Measurements from ENCODE around the gene GSDMA.
"Not testable (repeated sequence)": the region's sequence is repeated elsewhere in the genome, so short reads cannot be mapped to it uniquely, and the experiment has no call there.

The GSDMA gene

GRCh38 chr17:39935909-39936308, 26.9 kb upstream of the GSDMA start:
- Histone ChIP-seq H3K9ac (ENCODE audit: low read depth, low read length) (no peak overlapping the region), H3K27ac (ENCODE audit: low read length) (no peak overlapping the region), H3K9me3 (ENCODE audit: insufficient read depth, low read depth, low read length) (no peaks in the 10 kb centered on the region), H3K4me1 (ENCODE audit: insufficient read depth, low read length) (peaks cover 4% of the 10 kb centered on the region), H3K36me3 (ENCODE audit: insufficient read depth, low read depth, low read length) (no peaks in the 10 kb centered on the region), H3K27me3 (ENCODE audit: insufficient read depth, low read length) (no peaks in the 10 kb centered on the region), H3K4me3 (ENCODE audit: low read length) (no peak overlapping the region)

- Histone ChIP-seq H3K27ac (ENCODE audit: low read length) (no peak overlapping the region), H3K9ac (ENCODE audit: low read depth, low read length) (no peak overlapping the region)
Observed at GRCh38 chr17:39937447-39937846, 25.4 kb upstream of the GSDMA start.

GRCh38 chr17:39938140-39938869, 24.5 kb upstream of the GSDMA start:
- Histone ChIP-seq H3K4me1 (ENCODE audit: insufficient read depth, low read length) (peaks cover 4% of the 10 kb centered on the region), H3K36me3 (ENCODE audit: insufficient read depth, low read depth, low read length) (no peaks in the 10 kb centered on the region), H3K9ac (ENCODE audit: low read depth, low read length) (no peak overlapping the region), H3K4me3 (ENCODE audit: low read length) (no peak overlapping the region), H3K27me3 (ENCODE audit: insufficient read depth, low read length) (no peaks in the 10 kb centered on the region), H3K27ac (ENCODE audit: low read length) (no peak overlapping the region), H3K9me3 (ENCODE audit: insufficient read depth, low read depth, low read length) (no peaks in the 10 kb centered on the region)

More at GRCh38 chr17:39937447-39937846, 25.4 kb upstream of the GSDMA start:
- no peaks in the 10 kb centered on the region for H3K36me3 ChIP-seq (ENCODE audit: insufficient read depth, low read depth, low read length)
- H3K9me3 ChIP-seq (ENCODE audit: insufficient read depth, low read depth, low read length), result no peaks in the 10 kb centered on the region
- H3K4me1 ChIP-seq (ENCODE audit: insufficient read depth, low read length), result peaks cover 4% of the 10 kb centered on the region
- H3K27me3 ChIP-seq (ENCODE audit: insufficient read depth, low read length), result no peaks in the 10 kb centered on the region
- no peak overlapping the region for H3K4me3 ChIP-seq (ENCODE audit: low read length)

- Histone ChIP-seq H3K27me3 (ENCODE audit: insufficient read depth, low read length) (no peaks in the 10 kb centered on the region), H3K4me1 (ENCODE audit: insufficient read depth, low read length) (peaks cover 2% of the 10 kb centered on the region), H3K36me3 (ENCODE audit: insufficient read depth, low read depth, low read length) (no peaks in the 10 kb centered on the region), H3K4me3 (ENCODE audit: low read length) (no peak overlapping the region), H3K9ac (ENCODE audit: low read depth, low read length) (no peak overlapping the region), H3K9me3 (ENCODE audit: insufficient read depth, low read depth, low read length) (no peaks in the 10 kb centered on the region), H3K27ac (ENCODE audit: low read length) (no peak overlapping the region)
Observed at GRCh38 chr17:39939106-39939505, 23.7 kb upstream of the GSDMA start.

GRCh38 chr17:39939588-39940419, 23.0 kb upstream of the GSDMA start:
- no peak overlapping the region for H3K9ac ChIP-seq (ENCODE audit: low read depth, low read length)
- H3K4me1 ChIP-seq (ENCODE audit: insufficient read depth, low read length), result no peaks in the 10 kb centered on the region; the same call in 1 of the 2 replicates

GRCh38 chr17:39943702-39944392, 19.0 kb upstream of the GSDMA start:
- no peak overlapping the region for H3K27ac ChIP-seq (ENCODE audit: low read length)
- no peak overlapping the region for H3K4me3 ChIP-seq (ENCODE audit: low read length)
- H3K27me3 ChIP-seq (ENCODE audit: insufficient read depth, low read length), result no peaks in the 10 kb centered on the region
- no peaks in the 10 kb centered on the region for H3K9me3 ChIP-seq (ENCODE audit: insufficient read depth, low read depth, low read length)
- no peaks in the 10 kb centered on the region for H3K36me3 ChIP-seq (ENCODE audit: insufficient read depth, low read depth, low read length)
- H3K9ac ChIP-seq (ENCODE audit: low read depth, low read length), result no peak overlapping the region
- no peaks in the 10 kb centered on the region; the same call in 1 of the 2 replicates for H3K4me1 ChIP-seq (ENCODE audit: insufficient read depth, low read length)

More at GRCh38 chr17:39939588-39940419, 23.0 kb upstream of the GSDMA start:
- Histone ChIP-seq H3K4me3 (ENCODE audit: low read length) (no peak overlapping the region), H3K27ac (ENCODE audit: low read length) (no peak overlapping the region), H3K9me3 (ENCODE audit: insufficient read depth, low read depth, low read length) (no peaks in the 10 kb centered on the region), H3K36me3 (ENCODE audit: insufficient read depth, low read depth, low read length) (no peaks in the 10 kb centered on the region), H3K27me3 (ENCODE audit: insufficient read depth, low read length) (no peaks in the 10 kb centered on the region)

- Histone ChIP-seq H3K36me3 (ENCODE audit: insufficient read depth, low read depth, low read length) (no peaks in the 10 kb centered on the region), H3K27ac (ENCODE audit: low read length) (no peak overlapping the region), H3K9ac (ENCODE audit: low read depth, low read length) (no peak overlapping the region), H3K27me3 (ENCODE audit: insufficient read depth, low read length) (no peaks in the 10 kb centered on the region), H3K4me3 (ENCODE audit: low read length) (no peak overlapping the region), H3K9me3 (ENCODE audit: insufficient read depth, low read depth, low read length) (no peaks in the 10 kb centered on the region), H3K4me1 (ENCODE audit: insufficient read depth, low read length) (no peaks in the 10 kb centered on the region)
Observed at GRCh38 chr17:39944393-39944711, 18.5 kb upstream of the GSDMA start.

- no peaks in the 10 kb centered on the region for H3K9me3 ChIP-seq (ENCODE audit: insufficient read depth, low read depth, low read length)
- peaks cover 3% of the 10 kb centered on the region; the same call in 1 of the 2 replicates for H3K27me3 ChIP-seq (ENCODE audit: insufficient read depth, low read length)
- no peak overlapping the region for H3K4me3 ChIP-seq (ENCODE audit: low read length)
- H3K27ac ChIP-seq (ENCODE audit: low read length), result no peak overlapping the region
- no peaks in the 10 kb centered on the region for H3K36me3 ChIP-seq (ENCODE audit: insufficient read depth, low read depth, low read length)
- no peaks in the 10 kb centered on the region for H3K4me1 ChIP-seq (ENCODE audit: insufficient read depth, low read length)
- H3K9ac ChIP-seq (ENCODE audit: low read depth, low read length), result no peak overlapping the region
Observed at GRCh38 chr17:39946551-39947330, 16.1 kb upstream of the GSDMA start.

- peaks cover 10% of the 10 kb centered on the region; the same call in 1 of the 2 replicates for H3K27me3 ChIP-seq (ENCODE audit: insufficient read depth, low read length)
- not testable (repeated sequence) for H3K36me3 ChIP-seq (ENCODE audit: insufficient read depth, low read depth, low read length); H3K4me1 ChIP-seq (ENCODE audit: insufficient read depth, low read length); H3K9me3 ChIP-seq (ENCODE audit: insufficient read depth, low read depth, low read length); H3K4me3 ChIP-seq (ENCODE audit: low read length); H3K9ac ChIP-seq (ENCODE audit: low read depth, low read length); H3K27ac ChIP-seq (ENCODE audit: low read length)
Observed at GRCh38 chr17:39948489-39948828, 14.3 kb upstream of the GSDMA start.

GRCh38 chr17:39949028-39949427, 13.8 kb upstream of the GSDMA start:
- Histone ChIP-seq H3K9ac (ENCODE audit: low read depth, low read length) (no peak overlapping the region), H3K9me3 (ENCODE audit: insufficient read depth, low read depth, low read length) (no peaks in the 10 kb centered on the region), H3K36me3 (ENCODE audit: insufficient read depth, low read depth, low read length) (no peaks in the 10 kb centered on the region), H3K27ac (ENCODE audit: low read length) (no peak overlapping the region), H3K4me3 (ENCODE audit: low read length) (no peak overlapping the region), H3K27me3 (ENCODE audit: insufficient read depth, low read length) (peaks cover 10% of the 10 kb centered on the region; the same call in 1 of the 2 replicates), H3K4me1 (ENCODE audit: insufficient read depth, low read length) (peaks cover 5% of the 10 kb centered on the region; the same call in 1 of the 2 replicates)

- H3K27me3 ChIP-seq (ENCODE audit: insufficient read depth, low read length), result peaks cover 10% of the 10 kb centered on the region; the same call in 1 of the 2 replicates
- H3K36me3 ChIP-seq (ENCODE audit: insufficient read depth, low read depth, low read length), result no peaks in the 10 kb centered on the region
- no peaks in the 10 kb centered on the region for H3K9me3 ChIP-seq (ENCODE audit: insufficient read depth, low read depth, low read length)
- H3K9ac ChIP-seq (ENCODE audit: low read depth, low read length), result no peak overlapping the region
- H3K4me1 ChIP-seq (ENCODE audit: insufficient read depth, low read length), result peaks cover 8% of the 10 kb centered on the region; the same call in 1 of the 2 replicates
- no peak overlapping the region for H3K27ac ChIP-seq (ENCODE audit: low read length)
- no peak overlapping the region for H3K4me3 ChIP-seq (ENCODE audit: low read length)
Observed at GRCh38 chr17:39950871-39951348, 11.9 kb upstream of the GSDMA start.

Data from iPS-20b (cell line).